ENCODE data around the gene ARFGAP1.

The ARFGAP1 gene

GRCh38 chr20:63322933-63323273 is 50.3 kb downstream of the ARFGAP1 start:
- no peak overlapping the region for H3K4me3 ChIP-seq
- no peaks in the 10 kb centered on the region for H3K36me3 ChIP-seq
- H4K20me1 ChIP-seq: peaks cover 0 to 5% (median 0%) of the 10 kb centered on the region in 11 experiments; a peak in 1 of 22 replicates
- no peaks in the 10 kb centered on the region for H3K27me3 ChIP-seq
- H3K4me1 ChIP-seq: peaks cover 26 to 36% (median 29%) of the 10 kb centered on the region in 10 experiments
- no peak overlapping the region for H3K4me2 ChIP-seq
- H3K9me3 ChIP-seq (replicated peaks in 1 of 11): peaks cover 0 to 13% (median 0%) of the 10 kb centered on the region in 11 experiments; a peak in 9 of 22 replicates
- no peak overlapping the region for H3K9ac ChIP-seq
- TF ChIP-seq Cebpa-rat (IDR thresholded peaks at IDR 0.05): no peak
- H3K27ac ChIP-seq: no peak overlapping the region

DNA sequence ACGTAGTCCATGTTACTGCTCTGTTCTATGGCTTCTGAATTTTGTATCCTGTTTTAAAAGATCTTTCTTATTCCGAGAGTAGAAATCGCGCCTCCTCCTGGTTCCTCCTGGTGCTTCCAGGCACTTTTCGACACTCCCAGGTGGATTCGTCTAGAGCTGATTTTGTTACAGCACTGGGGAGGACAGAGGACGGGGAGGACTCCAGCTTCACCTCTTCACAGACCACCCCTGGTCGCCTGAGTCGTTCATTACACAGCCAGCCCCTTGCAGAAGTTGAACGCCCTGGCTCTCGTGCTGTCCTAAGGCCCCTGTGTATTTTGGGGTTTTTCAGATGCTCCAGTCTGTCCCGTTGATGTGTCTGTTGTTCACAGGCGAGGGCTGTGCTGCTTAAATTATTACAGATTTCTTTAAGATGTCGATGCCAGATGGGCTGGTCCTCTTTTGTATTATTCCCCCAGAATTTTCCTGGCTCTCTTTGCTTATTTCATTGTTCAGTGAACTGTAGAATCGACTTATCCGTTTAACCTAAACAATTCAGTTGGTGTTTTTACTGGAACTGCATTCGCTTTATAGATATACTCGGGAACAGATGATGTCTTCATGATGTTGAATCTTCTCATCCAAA is 50.9 kb downstream of the ARFGAP1 start:
- H3K27ac ChIP-seq: no peak overlapping the region
- no peak for TF ChIP-seq Cebpa-rat (IDR thresholded peaks at IDR 0.05)
- H4K20me1 ChIP-seq: peaks cover 0 to 8% (median 0%) of the 10 kb centered on the region in 11 experiments; a peak in 1 of 22 replicates
- peaks cover 26 to 38% (median 29%) of the 10 kb centered on the region in 10 experiments for H3K4me1 ChIP-seq
- peaks cover 0 to 13% (median 0%) of the 10 kb centered on the region in 11 experiments; a peak in 9 of 22 replicates for H3K9me3 ChIP-seq (replicated peaks in 1 of 11)
- no peak overlapping the region for H3K9ac ChIP-seq
- H3K4me3 ChIP-seq: no peak overlapping the region
- no peaks in the 10 kb centered on the region for H3K36me3 ChIP-seq
- H3K4me2 ChIP-seq: no peak overlapping the region
- H3K27me3 ChIP-seq: no peaks in the 10 kb centered on the region

- H3K9me3 ChIP-seq (replicated peaks in 1 of 11): peaks cover 0 to 13% (median 0%) of the 10 kb centered on the region in 11 experiments; a peak in 9 of 22 replicates
- H3K27me3 ChIP-seq: no peaks in the 10 kb centered on the region
- 0 out of 22 replicates have a peak overlapping the region, but pooled peaks of 1 of the 11 experiments have one; percentile 19 for H3K9ac ChIP-seq
- H3K4me1 ChIP-seq: peaks cover 26 to 38% (median 29%) of the 10 kb centered on the region in 10 experiments
- peak overlapping the region in 7 of 11 experiments; percentile 25 to 81 (median 77); a peak in 8 of 22 replicates for H3K27ac ChIP-seq
- H4K20me1 ChIP-seq: peaks cover 0 to 8% (median 0%) of the 10 kb centered on the region in 11 experiments; a peak in 1 of 22 replicates
- peak overlapping the region; percentile 0 to 98 (median 90); a peak in 14 of 22 replicates for H3K4me2 ChIP-seq
- no peak for TF ChIP-seq Cebpa-rat (IDR thresholded peaks at IDR 0.05)
- H3K4me3 ChIP-seq: no peak overlapping the region
- no peaks in the 10 kb centered on the region for H3K36me3 ChIP-seq
These were observed 52.4 kb downstream of the ARFGAP1 start for GRCh38 chr20:63325021-63325471.

DNA sequence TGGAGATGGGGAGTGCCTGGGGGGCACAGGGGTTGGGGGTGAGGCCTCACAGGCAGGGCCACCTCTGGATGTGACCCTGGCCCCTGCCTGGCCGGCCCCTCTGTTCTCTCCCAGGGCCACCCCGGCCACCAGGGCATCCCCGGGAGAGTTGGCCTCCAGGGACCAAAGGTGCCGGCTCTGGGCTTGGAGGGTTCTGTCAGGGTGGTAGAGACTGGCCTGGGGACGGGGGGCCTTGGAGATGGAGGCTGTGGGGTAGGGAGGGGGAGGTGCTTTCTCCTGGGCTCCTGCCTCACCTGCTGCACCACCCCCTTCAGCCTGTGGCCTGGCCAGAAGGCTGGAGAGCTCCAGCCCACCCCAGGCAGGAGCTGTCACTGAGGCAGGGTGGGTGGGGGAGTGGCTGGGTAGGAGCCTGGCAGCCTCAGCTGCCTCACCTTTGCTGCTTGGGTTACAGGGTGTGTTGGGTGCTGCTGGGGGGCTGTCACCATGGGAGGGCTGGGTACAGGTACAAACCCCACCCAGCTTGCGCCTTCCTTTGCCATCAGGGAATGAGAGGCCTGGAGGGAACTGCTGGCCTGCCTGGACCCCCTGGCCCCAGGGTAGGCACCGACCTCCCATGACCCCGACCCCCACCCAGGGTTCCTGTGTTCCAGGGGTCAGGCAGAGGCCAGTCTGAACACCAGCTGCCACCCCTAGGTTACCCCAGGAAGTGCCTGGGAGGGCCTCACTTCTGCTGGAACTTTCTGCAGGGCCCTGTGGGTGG is 53.1 kb downstream of the ARFGAP1 start:
- peak overlapping the region in 7 of 11 experiments; percentile 19 to 60 (median 46); a peak in 11 of 22 replicates for H3K9ac ChIP-seq
- peak overlapping the region in 3 of 10 experiments; percentile 9 to 40 (median 16); a peak in 4 of 20 replicates for H3K4me3 ChIP-seq
- H3K9me3 ChIP-seq (replicated peaks in 1 of 11): peaks cover 0 to 13% (median 0%) of the 10 kb centered on the region in 11 experiments; a peak in 9 of 22 replicates
- H3K36me3 ChIP-seq: no peaks in the 10 kb centered on the region
- peak overlapping the region; percentile 57 to 98 (median 90) for H3K4me2 ChIP-seq
- TF ChIP-seq Cebpa-rat (IDR thresholded peaks at IDR 0.05): no peak
- H3K4me1 ChIP-seq: peaks cover 26 to 38% (median 29%) of the 10 kb centered on the region in 10 experiments
- no peaks in the 10 kb centered on the region for H3K27me3 ChIP-seq
- H4K20me1 ChIP-seq: peaks cover 0 to 8% (median 0%) of the 10 kb centered on the region in 11 experiments; a peak in 1 of 22 replicates
- peak overlapping the region; percentile 52 to 81 (median 76); a peak in 21 of 22 replicates for H3K27ac ChIP-seq

- Histone ChIP-seq H3K36me3 (no peaks in the 10 kb centered on the region), H3K9me3 (replicated peaks in 1 of 11) (peaks cover 0 to 17% (median 3%) of the 10 kb centered on the region in 11 experiments; a peak in 14 of 22 replicates), H3K4me2 (peak overlapping the region; percentile 57 to 98 (median 90)), H3K4me1 (peaks cover 26 to 38% (median 29%) of the 10 kb centered on the region in 10 experiments), H3K27ac (peak overlapping the region; percentile 52 to 81 (median 76)), H3K4me3 (peak overlapping the region in 6 of 10 experiments; percentile 8 to 40 (median 18); a peak in 6 of 20 replicates), H3K27me3 (no peaks in the 10 kb centered on the region), H4K20me1 (peaks cover 0 to 8% (median 0%) of the 10 kb centered on the region in 11 experiments; a peak in 1 of 22 replicates), H3K9ac (peak overlapping the region in 8 of 11 experiments; percentile 8 to 60 (median 44); a peak in 12 of 22 replicates)
- no peak for TF ChIP-seq Cebpa-rat (IDR thresholded peaks at IDR 0.05)
These were observed 54.0 kb downstream of the ARFGAP1 start for GRCh38 chr20:63326314-63327230.

DNA sequence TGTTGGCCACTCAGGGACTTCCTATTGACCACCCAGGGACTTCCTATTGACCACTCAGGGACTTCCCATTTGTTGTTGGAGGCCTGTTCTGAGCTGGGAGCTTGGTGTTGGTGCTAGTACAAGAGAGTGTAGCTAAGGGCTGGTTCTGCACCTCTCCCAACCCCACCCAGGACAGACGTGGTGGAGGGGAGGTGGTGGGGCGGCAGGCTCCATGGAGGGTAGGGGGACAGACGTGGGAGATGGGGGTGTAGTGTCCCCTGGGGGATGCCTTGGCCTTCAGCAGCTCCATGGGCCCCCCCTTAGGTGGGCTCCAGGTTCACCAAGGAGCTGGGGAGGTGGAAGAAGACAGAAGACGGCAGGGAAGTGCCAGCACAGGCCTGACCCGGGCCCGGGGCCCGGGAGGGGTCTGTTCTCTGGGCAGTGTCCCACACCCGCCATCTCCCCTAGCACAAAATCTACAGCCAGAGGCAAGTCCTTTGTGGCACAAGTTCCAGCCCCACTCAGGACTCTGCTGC is 54.7 kb downstream of the ARFGAP1 start:
- peaks cover 0 to 8% (median 0%) of the 10 kb centered on the region in 11 experiments; a peak in 1 of 22 replicates for H4K20me1 ChIP-seq
- no peaks in the 10 kb centered on the region for H3K27me3 ChIP-seq
- peak overlapping the region; percentile 52 to 81 (median 76); a peak in 21 of 22 replicates for H3K27ac ChIP-seq
- H3K4me3 ChIP-seq: no peak overlapping the region
- H3K4me2 ChIP-seq: peak overlapping the region; percentile 57 to 98 (median 90); a peak in 19 of 22 replicates
- H3K4me1 ChIP-seq: peaks cover 26 to 38% (median 29%) of the 10 kb centered on the region in 10 experiments
- peak overlapping the region in 4 of 11 experiments; percentile 46 to 60 (median 50); a peak in 4 of 22 replicates for H3K9ac ChIP-seq
- H3K36me3 ChIP-seq: no peaks in the 10 kb centered on the region
- H3K9me3 ChIP-seq (replicated peaks in 1 of 11): peaks cover 5 to 23% (median 10%) of the 10 kb centered on the region in 11 experiments; a peak in 18 of 22 replicates
- no peak for TF ChIP-seq Cebpa-rat (IDR thresholded peaks at IDR 0.05)

- H3K4me1 ChIP-seq: peaks cover 26 to 38% (median 29%) of the 10 kb centered on the region in 10 experiments
- no peak overlapping the region for H3K4me3 ChIP-seq
- no peak overlapping the region; a peak in 1 of 22 replicates for H3K4me2 ChIP-seq
- H3K9ac ChIP-seq: no peak overlapping the region
- no peaks in the 10 kb centered on the region for H3K36me3 ChIP-seq
- peaks cover 5 to 23% (median 10%) of the 10 kb centered on the region in 11 experiments; a peak in 18 of 22 replicates for H3K9me3 ChIP-seq (replicated peaks in 1 of 11)
- TF ChIP-seq Cebpa-rat (IDR thresholded peaks at IDR 0.05): no peak
- peaks cover 0 to 8% (median 0%) of the 10 kb centered on the region in 11 experiments; a peak in 1 of 22 replicates for H4K20me1 ChIP-seq
- peak overlapping the region in 4 of 11 experiments; percentile 72 to 79 (median 76); a peak in 4 of 22 replicates for H3K27ac ChIP-seq
- no peaks in the 10 kb centered on the region for H3K27me3 ChIP-seq
These were observed 55.5 kb downstream of the ARFGAP1 start for GRCh38 chr20:63328026-63328700.
